Measurements from ENCODE around the gene ITIH4. TPM values are rescaled to one million over a fixed set of nuclear protein-coding genes. Genes with fewer than 3 reads are reported as not detected.

ITIH4 gene
- total and polyA plus RNA-seq, 8 donors, result 16.2 to 276 (median 77.4) TPM

DNA sequence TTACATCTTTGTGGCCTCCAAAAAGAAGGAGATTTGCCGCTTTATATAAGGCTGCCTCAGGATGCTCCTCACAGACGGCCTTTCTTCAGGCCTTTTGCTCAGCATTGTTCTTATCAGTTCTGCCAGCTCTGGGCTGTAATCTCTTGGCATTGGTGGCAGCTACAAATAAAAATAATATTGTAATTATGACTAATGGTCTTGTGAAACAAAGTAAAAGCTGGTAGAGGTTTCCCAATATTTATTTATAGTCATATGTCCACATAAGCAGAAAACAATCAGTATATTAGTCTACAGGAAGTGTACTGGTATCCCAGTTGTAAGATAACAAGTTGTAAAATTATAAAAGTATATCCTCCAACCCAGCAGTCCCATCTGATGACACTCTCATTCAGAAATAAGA, 67.0 kb downstream of the ITIH4 start:
- DNase-seq, result no peak
- TF ChIP-seq, protein P1, sequence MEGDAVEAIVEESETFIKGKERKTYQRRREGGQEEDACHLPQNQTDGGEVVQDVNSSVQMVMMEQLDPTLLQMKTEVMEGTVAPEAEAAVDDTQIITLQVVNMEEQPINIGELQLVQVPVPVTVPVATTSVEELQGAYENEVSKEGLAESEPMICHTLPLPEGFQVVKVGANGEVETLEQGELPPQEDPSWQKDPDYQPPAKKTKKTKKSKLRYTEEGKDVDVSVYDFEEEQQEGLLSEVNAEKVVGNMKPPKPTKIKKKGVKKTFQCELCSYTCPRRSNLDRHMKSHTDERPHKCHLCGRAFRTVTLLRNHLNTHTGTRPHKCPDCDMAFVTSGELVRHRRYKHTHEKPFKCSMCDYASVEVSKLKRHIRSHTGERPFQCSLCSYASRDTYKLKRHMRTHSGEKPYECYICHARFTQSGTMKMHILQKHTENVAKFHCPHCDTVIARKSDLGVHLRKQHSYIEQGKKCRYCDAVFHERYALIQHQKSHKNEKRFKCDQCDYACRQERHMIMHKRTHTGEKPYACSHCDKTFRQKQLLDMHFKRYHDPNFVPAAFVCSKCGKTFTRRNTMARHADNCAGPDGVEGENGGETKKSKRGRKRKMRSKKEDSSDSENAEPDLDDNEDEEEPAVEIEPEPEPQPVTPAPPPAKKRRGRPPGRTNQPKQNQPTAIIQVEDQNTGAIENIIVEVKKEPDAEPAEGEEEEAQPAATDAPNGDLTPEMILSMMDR (IDR thresholded peaks at IDR 0.05), result no peak
- 66 to 70% methylated on average over 2 of the region's 2 CpGs for WGBS, 2 donors
- Histone ChIP-seq H3K27ac (peak overlapping the region in 1 of 4 donors; percentile 29), H3K36me3 (peaks cover 0 to 27% (median 4%) of the 10 kb centered on the region in 3 donors), H3K4me1 (peaks cover 0 to 6% (median 0%) of the 10 kb centered on the region in 3 donors), H3K4me3 (no peak overlapping the region), H3K9me3 (no peaks in the 10 kb centered on the region), H3K27me3 (no peaks in the 10 kb centered on the region)
- intact Hi-C loops (cut with DNase I), result no loop called here
- no peak for FAIRE-seq
- peak in 3 of 4 donors; percentile 53 to 86 (median 63) for ATAC-seq

Small RNAs within 50 kb of the gene (microRNA-seq; reads per million reads assigned to microRNA genes)
- gene MIR8064, result 0 reads per million in 2 donors

Other genes with a start within 250 kb of the ITIH4 start
- 10 to 100 TPM; 18.3 to 34.9 (median 27.1) TPM for gene PBRM1, start 144.8 kb downstream of the ITIH4 start, total RNA-seq
- gene PBRM1, start 144.8 kb downstream of the ITIH4 start, polyA plus RNA-seq, result 1 to 10 TPM; 7.4 to 9.6 TPM
- 10 to 100 TPM; 22.4 to 57.7 (median 45.5) TPM for gene GNL3, start 144.6 kb downstream of the ITIH4 start, total RNA-seq
- 10 to 100 TPM; 56.8 to 65.6 TPM for gene GNL3, start 144.6 kb downstream of the ITIH4 start, polyA plus RNA-seq
- 10 to 100 TPM; 19.0 to 35.0 (median 21.0) TPM for gene GLT8D1, start 124.9 kb downstream of the ITIH4 start, total RNA-seq
- 10 to 100 TPM; 24.3 to 40.7 TPM for gene GLT8D1, start 124.9 kb downstream of the ITIH4 start, polyA plus RNA-seq
- gene SPCS1, start 124.6 kb downstream of the ITIH4 start, total RNA-seq, result 10 to 100 TPM; 54.9 to 87.1 (median 58.7) TPM
- 100 to 1,000 TPM in 1 of 2 donors, 10 to 100 TPM in 1; 52.4 to 121 TPM for gene SPCS1, start 124.6 kb downstream of the ITIH4 start, polyA plus RNA-seq
- 10 to 100 TPM; 12.2 to 22.0 (median 16.1) TPM for gene NEK4, start 59.7 kb downstream of the ITIH4 start, total RNA-seq
- 1 to 10 TPM; 4.0 to 5.0 TPM for gene NEK4, start 59.7 kb downstream of the ITIH4 start, polyA plus RNA-seq
- gene ITIH1, start 53.1 kb downstream of the ITIH4 start, total RNA-seq, result 1 to 10 TPM in 1 of 6 donors, under 1 TPM in 4, not detected in 1; 0.32 to 1.9 (median 0.43) TPM
- gene ITIH1, start 53.1 kb downstream of the ITIH4 start, polyA plus RNA-seq, result 1 to 10 TPM; 1.1 to 1.2 TPM
- 1 to 10 TPM in 1 of 6 donors, under 1 TPM in 3, not detected in 2; 0.29 to 1.9 (median 0.72) TPM for gene ITIH3, start 35.9 kb downstream of the ITIH4 start, total RNA-seq
- gene ITIH3, start 35.9 kb downstream of the ITIH4 start, polyA plus RNA-seq, result 1 to 10 TPM; 1.7 to 2.1 TPM
- gene MUSTN1, start 4.3 kb upstream of the ITIH4 start, total RNA-seq, result under 1 TPM in 3 of 6 donors, not detected in 3; 0.42 to 0.55 (median 0.47) TPM
- gene MUSTN1, start 4.3 kb upstream of the ITIH4 start, polyA plus RNA-seq, result 10 to 100 TPM; 35.2 to 63.7 TPM
- gene STIMATE, start 66.9 kb upstream of the ITIH4 start, total RNA-seq, result 10 to 100 TPM in 4 of 6 donors, 1 to 10 TPM in 2; 7.7 to 16.0 (median 13.6) TPM
- gene STIMATE, start 66.9 kb upstream of the ITIH4 start, polyA plus RNA-seq, result 10 to 100 TPM in 1 of 2 donors, 1 to 10 TPM in 1; 5.0 to 19.9 TPM
- 10 to 100 TPM; 10.8 to 15.8 (median 13.5) TPM for gene SFMBT1, start 215.4 kb upstream of the ITIH4 start, total RNA-seq
- 1 to 10 TPM; 4.9 to 6.3 TPM for gene SFMBT1, start 215.4 kb upstream of the ITIH4 start, polyA plus RNA-seq